ENCODE measurements around the gene UNC13A. TPM values are rescaled to one million over a fixed set of nuclear protein-coding genes. Genes with fewer than 3 reads are reported as not detected.

Gene UNC13A
- total RNA-seq, 2 experiments from 2014 or later: 0.02 TPM

- intact Hi-C loops (cut with micrococcal nuclease): no loop called here
- Mint-ChIP-seq H3K4me3 (peak overlapping the region; percentile 35), H3K4me1 (ENCODE audit: low read depth) (peaks cover 6% of the 10 kb centered on the region), H3K27ac (no peak overlapping the region), H3K9me3 (no peaks in the 10 kb centered on the region), H3K27me3 (peaks cover 45% of the 10 kb centered on the region), H3K36me3 (no peaks in the 10 kb centered on the region)
- CTCF ChIA-PET: no interaction called here
- no peak for DNase-seq
- POLR2A ChIA-PET: no interaction called here
Measured at GRCh38 chr19:17679526-17680229, 8.5 kb downstream of the UNC13A start.

GRCh38 chr19:17678836-17679235 is 9.3 kb downstream of the UNC13A start:
- no peak overlapping the region for H3K4me3 Mint-ChIP-seq
- intact Hi-C loops (cut with micrococcal nuclease): no loop called here
- H3K36me3 Mint-ChIP-seq: no peaks in the 10 kb centered on the region
- H3K27ac Mint-ChIP-seq: no peak overlapping the region
- ChIA-PET POLR2A (no interaction called here), CTCF (no interaction called here)
- no peak for DNase-seq
- peaks cover 6% of the 10 kb centered on the region for H3K4me1 Mint-ChIP-seq (ENCODE audit: low read depth)
- H3K9me3 Mint-ChIP-seq: no peaks in the 10 kb centered on the region
- H3K27me3 Mint-ChIP-seq: peaks cover 41% of the 10 kb centered on the region

- ChIA-PET CTCF (interaction anchor here (1.3 kb wide), 1 partner anchor 27 kb away, joined by 3 read pairs; no protein-coding TSS in a partner anchor), POLR2A (no interaction called here)
- DNase-seq: peak; percentile 14
- Mint-ChIP-seq H3K4me1 (ENCODE audit: low read depth) (peaks cover 6% of the 10 kb centered on the region), H3K27me3 (peaks cover 34% of the 10 kb centered on the region), H3K9me3 (no peaks in the 10 kb centered on the region), H3K27ac (no peak overlapping the region), H3K4me3 (no peak overlapping the region), H3K36me3 (no peaks in the 10 kb centered on the region)
- intact Hi-C loops (cut with micrococcal nuclease): no loop called here
Measured at GRCh38 chr19:17677002-17677401, 11.2 kb downstream of the UNC13A start.

- Mint-ChIP-seq H3K27ac (no peak overlapping the region), H3K36me3 (no peaks in the 10 kb centered on the region), H3K4me3 (no peak overlapping the region), H3K27me3 (peaks cover 32% of the 10 kb centered on the region), H3K4me1 (ENCODE audit: low read depth) (peaks cover 6% of the 10 kb centered on the region), H3K9me3 (no peaks in the 10 kb centered on the region)
- ChIA-PET POLR2A (no interaction called here), CTCF (interaction anchor here (1.3 kb wide), 1 partner anchor 28 kb away, joined by 3 read pairs; no protein-coding TSS in a partner anchor)
- intact Hi-C loops (cut with micrococcal nuclease): no loop called here
- DNase-seq: no peak
Measured at GRCh38 chr19:17676295-17676694, 11.9 kb downstream of the UNC13A start.

GRCh38 chr19:17673937-17674799 is 14.0 kb downstream of the UNC13A start:
- H3K27me3 Mint-ChIP-seq: peaks cover 15% of the 10 kb centered on the region
- H3K27ac Mint-ChIP-seq: no peak overlapping the region
- no peaks in the 10 kb centered on the region for H3K4me1 Mint-ChIP-seq (ENCODE audit: low read depth)
- no peak overlapping the region for H3K4me3 Mint-ChIP-seq
- no peaks in the 10 kb centered on the region for H3K9me3 Mint-ChIP-seq
- DNase-seq: no peak
- ChIA-PET POLR2A (interaction anchor here (0.6 kb wide), 1 partner anchor 260 kb away, joined by 3 read pairs; no protein-coding TSS in a partner anchor), CTCF (interaction anchor here (0.6 to 1.3 kb wide), 2 partner anchors 41 to 185 kb away, joined by 3 to 4 read pairs; partner anchors contain the start of gene RPL18A)
- intact Hi-C loops (cut with micrococcal nuclease): no loop called here
- H3K36me3 Mint-ChIP-seq: no peaks in the 10 kb centered on the region

GRCh38 chr19:17671906-17672305 is 16.2 kb downstream of the UNC13A start:
- H3K9me3 Mint-ChIP-seq: no peaks in the 10 kb centered on the region
- H3K4me3 Mint-ChIP-seq: no peak overlapping the region
- DNase-seq: peak; percentile 46
- no peak overlapping the region for H3K27ac Mint-ChIP-seq
- ChIA-PET CTCF (no interaction called here), POLR2A (no interaction called here)
- no peaks in the 10 kb centered on the region for H3K4me1 Mint-ChIP-seq (ENCODE audit: low read depth)
- H3K36me3 Mint-ChIP-seq: no peaks in the 10 kb centered on the region
- intact Hi-C loops (cut with micrococcal nuclease): no loop called here
- H3K27me3 Mint-ChIP-seq: peaks cover 4% of the 10 kb centered on the region

GRCh38 chr19:17669419-17669818 is 18.7 kb downstream of the UNC13A start:
- Mint-ChIP-seq H3K27ac (no peak overlapping the region), H3K4me3 (no peak overlapping the region), H3K4me1 (ENCODE audit: low read depth) (no peaks in the 10 kb centered on the region), H3K36me3 (peaks cover 6% of the 10 kb centered on the region), H3K27me3 (peaks cover 5% of the 10 kb centered on the region), H3K9me3 (peaks cover 13% of the 10 kb centered on the region)
- ChIA-PET POLR2A (no interaction called here), CTCF (no interaction called here)
- intact Hi-C loops (cut with micrococcal nuclease): no loop called here
- no peak for DNase-seq

GRCh38 chr19:17665058-17665457 is 23.1 kb downstream of the UNC13A start:
- ChIA-PET CTCF (no interaction called here), POLR2A (no interaction called here)
- Mint-ChIP-seq H3K9me3 (peaks cover 17% of the 10 kb centered on the region), H3K4me3 (no peak overlapping the region), H3K27ac (no peak overlapping the region), H3K36me3 (peaks cover 6% of the 10 kb centered on the region), H3K4me1 (ENCODE audit: low read depth) (no peaks in the 10 kb centered on the region), H3K27me3 (peaks cover 1% of the 10 kb centered on the region)
- DNase-seq: no peak
- intact Hi-C loops (cut with micrococcal nuclease): no loop called here

- ChIA-PET CTCF (no interaction called here), POLR2A (no interaction called here)
- H3K27me3 Mint-ChIP-seq: peaks cover 3% of the 10 kb centered on the region
- no peak for DNase-seq
- H3K4me1 Mint-ChIP-seq (ENCODE audit: low read depth): no peaks in the 10 kb centered on the region
- H3K27ac Mint-ChIP-seq: no peak overlapping the region
- peaks cover 3% of the 10 kb centered on the region for H3K36me3 Mint-ChIP-seq
- intact Hi-C loops (cut with micrococcal nuclease): no loop called here
- H3K4me3 Mint-ChIP-seq: no peak overlapping the region
- peaks cover 9% of the 10 kb centered on the region for H3K9me3 Mint-ChIP-seq
Measured at GRCh38 chr19:17659996-17660395, 28.2 kb downstream of the UNC13A start.

GRCh38 chr19:17658666-17659065 is 29.5 kb downstream of the UNC13A start:
- Mint-ChIP-seq H3K4me1 (ENCODE audit: low read depth) (no peaks in the 10 kb centered on the region), H3K27ac (no peak overlapping the region), H3K4me3 (no peak overlapping the region), H3K9me3 (no peaks in the 10 kb centered on the region), H3K27me3 (peaks cover 3% of the 10 kb centered on the region), H3K36me3 (no peaks in the 10 kb centered on the region)
- no peak for DNase-seq
- intact Hi-C loops (cut with micrococcal nuclease): no loop called here
- POLR2A ChIA-PET: no interaction called here
- CTCF ChIA-PET: no interaction called here

GRCh38 chr19:17658240-17658639 is 29.9 kb downstream of the UNC13A start:
- no peak overlapping the region for H3K27ac Mint-ChIP-seq
- no peak for DNase-seq
- CTCF ChIA-PET: no interaction called here
- no peaks in the 10 kb centered on the region for H3K4me1 Mint-ChIP-seq (ENCODE audit: low read depth)
- intact Hi-C loops (cut with micrococcal nuclease): no loop called here
- H3K27me3 Mint-ChIP-seq: peaks cover 3% of the 10 kb centered on the region
- POLR2A ChIA-PET: no interaction called here
- H3K4me3 Mint-ChIP-seq: no peak overlapping the region
- no peaks in the 10 kb centered on the region for H3K36me3 Mint-ChIP-seq
- H3K9me3 Mint-ChIP-seq: no peaks in the 10 kb centered on the region

GRCh38 chr19:17656970-17657369 is 31.2 kb downstream of the UNC13A start:
- ChIA-PET POLR2A (no interaction called here), CTCF (no interaction called here)
- no peak overlapping the region for H3K4me3 Mint-ChIP-seq
- no peaks in the 10 kb centered on the region for H3K4me1 Mint-ChIP-seq (ENCODE audit: low read depth)
- H3K27ac Mint-ChIP-seq: no peak overlapping the region
- no peak for DNase-seq
- no peaks in the 10 kb centered on the region for H3K9me3 Mint-ChIP-seq
- intact Hi-C loops (cut with micrococcal nuclease): no loop called here
- H3K27me3 Mint-ChIP-seq: peaks cover 3% of the 10 kb centered on the region
- H3K36me3 Mint-ChIP-seq: no peaks in the 10 kb centered on the region

All from activated CD4-positive, alpha-beta memory T cell treated with anti-CD3 and anti-CD28 coated beads for 36 hours (primary cell).